Fibroblast of gingiva (primary cell): ENCODE measurements around the gene HMGA1.

Experiments used
- DNase-seq: peaks from one replicate; pipeline ENCODE4 v3.0.0-alpha.2; 2011; ENCODE audit warnings: low read depth

Gene HMGA1

GRCh38 chr6:34292954-34293353 lies 56.3 kb downstream of the HMGA1 start:
- DNase-seq, result no peak

GRCh38 chr6:34295721-34296120 lies 59.0 kb downstream of the HMGA1 start:
- no peak for DNase-seq
